ENCODE measurements around the gene S1PR3. TPM values are rescaled to one million over a fixed set of nuclear protein-coding genes. Genes with fewer than 3 reads are reported as not detected.
A peak's percentile ranks its signal among the peaks of the same experiment; 100 is the strongest.

Gene S1PR3
- total RNA-seq, 1 experiment from 2014 or later = 2.8 TPM

- no peaks in the 10 kb centered on the region for H3K9me3 Mint-ChIP-seq (ENCODE audit: unreplicated experiment)
- no peak for TF ChIP-seq CTCF (IDR thresholded peaks at IDR 0.05; ENCODE audit: unreplicated experiment)
- H3K36me3 Mint-ChIP-seq (ENCODE audit: insufficient read depth, unreplicated experiment) = no peaks in the 10 kb centered on the region
- BruUV-seq (replicated peaks) = no TSS peak
- ChIA-PET POLR2A (no interaction called here), CTCF (no interaction called here)
- H3K4me3 Mint-ChIP-seq (ENCODE audit: unreplicated experiment) = no peak overlapping the region
- H3K27me3 Mint-ChIP-seq (ENCODE audit: insufficient read depth, unreplicated experiment) = no peaks in the 10 kb centered on the region
- intact Hi-C loops (cut with micrococcal nuclease) = no loop called here
- no peak overlapping the region for H3K27ac Mint-ChIP-seq (ENCODE audit: low read depth, unreplicated experiment)
- H3K4me1 Mint-ChIP-seq (ENCODE audit: insufficient read depth, unreplicated experiment) = peaks cover 21% of the 10 kb centered on the region
- DNase-seq (ENCODE audit: unreplicated experiment) = no peak
Observed at GRCh38 chr9:88947581-88948573, 43.4 kb upstream of the S1PR3 start.

GRCh38 chr9:88949425-88949824 is 41.8 kb upstream of the S1PR3 start:
- BruUV-seq (replicated peaks) = no TSS peak

GRCh38 chr9:88949961-88950340 is 41.3 kb upstream of the S1PR3 start:
- no TSS peak for BruUV-seq (replicated peaks)
- TF ChIP-seq CTCF (IDR thresholded peaks at IDR 0.05; ENCODE audit: unreplicated experiment) = no peak
- Mint-ChIP-seq H3K27ac (ENCODE audit: low read depth, unreplicated experiment) (peak overlapping the region; percentile 46), H3K36me3 (ENCODE audit: insufficient read depth, unreplicated experiment) (no peaks in the 10 kb centered on the region), H3K9me3 (ENCODE audit: unreplicated experiment) (no peaks in the 10 kb centered on the region), H3K4me1 (ENCODE audit: insufficient read depth, unreplicated experiment) (peaks cover 21% of the 10 kb centered on the region), H3K27me3 (ENCODE audit: insufficient read depth, unreplicated experiment) (no peaks in the 10 kb centered on the region), H3K4me3 (ENCODE audit: unreplicated experiment) (no peak overlapping the region)
- DNase-seq (ENCODE audit: unreplicated experiment) = peak; percentile 77
- CTCF ChIA-PET = interaction anchor here (0.6 to 1.2 kb wide), 4 partner anchors 20 to 355 kb away, joined by 3 to 5 read pairs (median 4); partner anchors contain the start of gene S1PR3
- POLR2A ChIA-PET = interaction anchor here (0.5 to 1.4 kb wide), 5 partner anchors 10 to 369 kb away, joined by 3 read pairs; partner anchors contain the start of gene SECISBP2
- intact Hi-C loops (cut with micrococcal nuclease) = no loop called here

More at GRCh38 chr9:88949425-88949824, 41.8 kb upstream of the S1PR3 start:
- peak; percentile 72 for DNase-seq (ENCODE audit: unreplicated experiment)
- no peaks in the 10 kb centered on the region for H3K36me3 Mint-ChIP-seq (ENCODE audit: insufficient read depth, unreplicated experiment)
- no peaks in the 10 kb centered on the region for H3K9me3 Mint-ChIP-seq (ENCODE audit: unreplicated experiment)
- peaks cover 21% of the 10 kb centered on the region for H3K4me1 Mint-ChIP-seq (ENCODE audit: insufficient read depth, unreplicated experiment)
- H3K27me3 Mint-ChIP-seq (ENCODE audit: insufficient read depth, unreplicated experiment) = no peaks in the 10 kb centered on the region
- intact Hi-C loops (cut with micrococcal nuclease) = no loop called here
- ChIA-PET POLR2A (interaction anchor here (1.0 kb wide), 1 partner anchor 10 kb away, joined by 3 read pairs; no protein-coding TSS in a partner anchor), CTCF (interaction anchor here (0.6 kb wide), 1 partner anchor 974 kb away, joined by 3 read pairs; no protein-coding TSS in a partner anchor)
- no peak overlapping the region for H3K27ac Mint-ChIP-seq (ENCODE audit: low read depth, unreplicated experiment)
- H3K4me3 Mint-ChIP-seq (ENCODE audit: unreplicated experiment) = no peak overlapping the region
- TF ChIP-seq CTCF (IDR thresholded peaks at IDR 0.05; ENCODE audit: unreplicated experiment) = no peak

Data from MCF 10A (cell line).